Transverse colon (tissue), 4 donors: Measurements from ENCODE around the gene CNPY4. TPM values are rescaled to one million over a fixed set of nuclear protein-coding genes. Genes with fewer than 3 reads are reported as not detected.

ENCODE experiments used
- DNase-seq: peaks from one replicate; pipeline ENCODE4 v3.0.0-alpha.2; 2019
- H3K27ac ChIP-seq, 4 donors: fragments of 200-600 bp; sonication (generic); 2 replicates each; pipeline ENCODE4 v1.5.1; 2016 to 2018; ENCODE audit warnings: inconsistent platforms in 4 of 4
- H3K27me3 ChIP-seq: fragments of 200-600 bp; sonication (generic); 2 replicates; pipeline ENCODE4 v1.5.1; 2017; ENCODE audit warnings: inconsistent platforms
- H3K36me3 ChIP-seq, 4 donors: fragments of 200-600 bp; sonication (generic); 2 replicates each; pipeline ENCODE4 v1.5.1; 2017 to 2019; ENCODE audit warnings: inconsistent platforms in 4 of 4
- H3K4me1 ChIP-seq, 4 donors: fragments of 200-600 bp; sonication (generic); 2 replicates each; pipeline ENCODE4 v1.5.1; 2017 to 2020; ENCODE audit warnings: inconsistent platforms in 4 of 4
- H3K4me3 ChIP-seq, 4 donors: fragments of 200-600 bp; sonication (generic); 1 replicate in 1 of 4; 2 replicates in 3 of 4; pipeline versions ENCODE4 v1.5.1 to v1.6.1; 2017 to 2019; ENCODE audit warnings: inconsistent platforms in 4 of 4
- H3K9me3 ChIP-seq, 2 donors: fragments of 200-600 bp; sonication (generic); 2 replicates each; pipeline ENCODE4 v1.5.1; 2017 to 2019; ENCODE audit warnings: inconsistent platforms in 2 of 2
- EP300 ChIP-seq: sonication (generic); formaldehyde crosslinking; IDR thresholded peaks from one replicate; pipeline ENCODE4 v1.6.1; 2017; ENCODE audit warnings: antibody characterized with exemption, low read depth
- POLR2A ChIP-seq: fragments of 450-650 bp; IDR thresholded peaks from one replicate; pipeline ENCODE4 v1.6.1; 2016; ENCODE audit warnings: antibody characterized with exemption, mild to moderate bottlenecking, moderate library complexity
- POLR2AphosphoS5 ChIP-seq, 3 donors: sonication (generic); formaldehyde crosslinking; IDR thresholded peaks; one replicate each; pipeline ENCODE4 v1.6.1; 2016; ENCODE audit warnings: antibody characterized with exemption in 3 of 3
- WGBS, 2 donors: methylation state at CpG; one replicate each; pipeline ENCODE4 v1.1.5; 2018; ENCODE audit warnings: low coverage in 1 of 2; 5-methylcytosine and 5-hydroxymethylcytosine counted together
- in situ Hi-C, 4 donors: fragments of 200-750 bp; cut with MboI; loops; one replicate each; pipeline versions ENCODE4 v1.15.0 to v1.15.1; 2017; ENCODE audit warnings: low sequenced_read_pairs in 3 of 4, low pct_ligation_motif_present in 1 of 4, low pct_unique_long_range_greater_than_20kb in 1 of 4
- intact Hi-C: fragments of 100-400 bp; cut with DNase I; formaldehyde crosslinking; loops from one replicate; pipeline ENCODE4 v1.15.1; 2023; ENCODE audit warnings: low total_unique reads
- total RNA-seq, 4 donors: library from RNA; depleted of rRNA; stranded (reverse); fragments of >200 nt; gene quantifications; one replicate each; pipeline ENCODE4 v1.1.0, GENCODE V29; 2016
- TF ChIP-seq, protein P1 (sequence below), 5 experiments: fragments of 200-600 bp in 3 of 5; fragments of 450-650 bp in 2 of 5; sonication (generic) in 3 of 5; IDR thresholded peaks; 1 replicate in 2 of 5; 2 replicates in 3 of 5; pipeline ENCODE4 v1.5.1; 2016 to 2017; ENCODE audit warnings: antibody characterized with exemption in 5 of 5, inconsistent platforms in 3 of 5, mild to moderate bottlenecking in 2 of 5, moderate library complexity in 1 of 5

CNPY4 gene
- total RNA-seq, 4 donors from 2014 or later, result 4.9 to 9.4 (median 7.0) TPM

DNA sequence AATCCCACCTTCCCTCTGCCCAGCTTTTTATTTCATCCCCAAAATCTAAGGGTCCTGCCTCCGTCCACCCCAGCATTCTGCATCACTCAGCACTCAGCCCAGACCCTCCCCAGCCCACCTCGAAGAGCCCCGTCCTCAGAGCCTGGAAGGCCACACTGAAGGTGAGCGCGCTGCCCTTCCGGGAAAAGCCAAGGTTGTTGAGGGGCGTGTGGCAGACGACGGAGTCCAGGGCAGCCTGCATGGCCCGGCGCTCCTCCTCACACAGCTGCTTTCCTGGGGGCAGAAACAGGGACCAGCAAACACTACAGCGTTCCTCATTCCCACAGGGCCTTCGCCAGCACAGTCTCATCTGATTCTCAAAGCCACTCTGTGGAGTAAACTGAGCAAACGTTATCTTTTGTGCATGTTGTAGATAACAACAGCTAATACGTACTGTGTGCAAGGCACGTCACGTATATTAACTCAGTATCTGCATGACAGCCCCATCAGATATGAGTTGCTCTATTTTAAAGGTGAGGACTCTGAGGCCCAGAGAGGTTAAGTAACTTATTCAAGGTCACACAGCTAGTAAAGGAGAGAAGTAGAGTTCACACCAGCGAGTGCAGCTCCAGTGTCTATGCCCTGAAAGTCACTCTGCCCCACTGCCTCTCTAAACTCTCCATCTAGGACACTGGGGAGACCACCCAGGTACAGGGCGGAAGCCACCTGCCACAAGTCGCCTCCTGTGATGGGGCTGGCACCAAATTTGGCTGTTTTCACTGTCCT is 36.3 kb downstream of the CNPY4 start:
- peaks cover 0 to 6% (median 0%) of the 10 kb centered on the region in 4 donors for H3K36me3 ChIP-seq
- 86% methylated on average over 20 of the region's 20 CpGs; no CpG with 5 or more reads in 1 of the 2 donors for WGBS, 2 donors
- in situ Hi-C loops, result no loop called here
- H3K4me1 ChIP-seq, result peaks cover 24 to 79% (median 51%) of the 10 kb centered on the region in 4 donors
- H3K9me3 ChIP-seq, result no peaks in the 10 kb centered on the region
- H3K27me3 ChIP-seq, result no peaks in the 10 kb centered on the region
- intact Hi-C loops, result no loop called here
- no peak overlapping the region for H3K4me3 ChIP-seq
- no peak for DNase-seq
- TF ChIP-seq EP300, result no peak
- no peak for TF ChIP-seq POLR2AphosphoS5 (IDR thresholded peaks at IDR 0.05)
- TF ChIP-seq, protein P1, sequence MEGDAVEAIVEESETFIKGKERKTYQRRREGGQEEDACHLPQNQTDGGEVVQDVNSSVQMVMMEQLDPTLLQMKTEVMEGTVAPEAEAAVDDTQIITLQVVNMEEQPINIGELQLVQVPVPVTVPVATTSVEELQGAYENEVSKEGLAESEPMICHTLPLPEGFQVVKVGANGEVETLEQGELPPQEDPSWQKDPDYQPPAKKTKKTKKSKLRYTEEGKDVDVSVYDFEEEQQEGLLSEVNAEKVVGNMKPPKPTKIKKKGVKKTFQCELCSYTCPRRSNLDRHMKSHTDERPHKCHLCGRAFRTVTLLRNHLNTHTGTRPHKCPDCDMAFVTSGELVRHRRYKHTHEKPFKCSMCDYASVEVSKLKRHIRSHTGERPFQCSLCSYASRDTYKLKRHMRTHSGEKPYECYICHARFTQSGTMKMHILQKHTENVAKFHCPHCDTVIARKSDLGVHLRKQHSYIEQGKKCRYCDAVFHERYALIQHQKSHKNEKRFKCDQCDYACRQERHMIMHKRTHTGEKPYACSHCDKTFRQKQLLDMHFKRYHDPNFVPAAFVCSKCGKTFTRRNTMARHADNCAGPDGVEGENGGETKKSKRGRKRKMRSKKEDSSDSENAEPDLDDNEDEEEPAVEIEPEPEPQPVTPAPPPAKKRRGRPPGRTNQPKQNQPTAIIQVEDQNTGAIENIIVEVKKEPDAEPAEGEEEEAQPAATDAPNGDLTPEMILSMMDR (IDR thresholded peaks at IDR 0.05), result no peak
- TF ChIP-seq POLR2A, result no peak
- peak overlapping the region; percentile 89 to 91 (median 90) for H3K27ac ChIP-seq

DNA sequence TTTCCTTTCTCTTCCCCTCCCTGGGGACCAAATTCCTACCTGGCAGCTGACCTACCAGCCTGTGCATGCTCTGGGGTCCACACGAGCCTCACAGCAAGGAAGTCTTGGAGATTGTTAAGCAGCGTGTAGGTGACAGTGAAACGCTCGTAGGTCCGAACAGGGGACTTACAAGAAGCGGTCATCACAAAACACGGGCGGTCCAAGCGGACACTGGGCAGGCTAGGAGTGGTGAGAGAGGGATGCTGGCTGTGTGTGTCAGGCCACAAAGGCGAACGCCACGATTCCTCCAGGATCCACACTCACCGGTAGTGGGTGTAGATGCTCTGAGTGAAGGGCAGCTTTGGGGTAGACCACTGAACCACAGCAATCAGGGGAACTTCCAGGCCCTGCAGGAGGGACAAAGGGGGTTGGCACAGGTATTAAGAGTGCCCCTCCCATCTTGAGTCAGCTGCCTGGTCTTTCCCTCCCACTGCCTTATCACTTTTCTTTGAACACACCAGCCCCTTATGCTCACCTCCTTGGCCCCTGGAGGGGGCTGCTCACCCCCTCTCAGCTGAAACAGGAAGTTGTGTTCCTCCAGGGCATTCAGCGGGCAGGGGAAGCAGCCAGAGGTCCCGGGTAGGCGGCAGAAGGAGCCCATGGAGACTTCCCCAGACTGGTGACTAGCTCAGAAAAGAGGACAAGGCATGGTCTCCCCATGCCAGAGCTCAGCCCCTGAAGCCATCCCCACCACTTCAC is 37.1 kb downstream of the CNPY4 start:
- intact Hi-C loops, result no loop called here
- Histone ChIP-seq H3K4me1 (peaks cover 24 to 71% (median 51%) of the 10 kb centered on the region in 4 donors), H3K27me3 (no peaks in the 10 kb centered on the region), H3K27ac (peak overlapping the region; percentile 89 to 91 (median 90)), H3K4me3 (no peak overlapping the region), H3K9me3 (no peaks in the 10 kb centered on the region), H3K36me3 (peaks cover 0 to 6% (median 0%) of the 10 kb centered on the region in 4 donors)
- whole genome bisulfite sequencing, 2 donors, result 80 to 92% methylated on average over 12 to 16 of the region's 16 CpGs
- TF ChIP-seq EP300, result no peak
- TF ChIP-seq POLR2AphosphoS5 (IDR thresholded peaks at IDR 0.05), result no peak
- no peak for TF ChIP-seq POLR2A
- in situ Hi-C loops, result no loop called here
- DNase-seq, result no peak

DNA sequence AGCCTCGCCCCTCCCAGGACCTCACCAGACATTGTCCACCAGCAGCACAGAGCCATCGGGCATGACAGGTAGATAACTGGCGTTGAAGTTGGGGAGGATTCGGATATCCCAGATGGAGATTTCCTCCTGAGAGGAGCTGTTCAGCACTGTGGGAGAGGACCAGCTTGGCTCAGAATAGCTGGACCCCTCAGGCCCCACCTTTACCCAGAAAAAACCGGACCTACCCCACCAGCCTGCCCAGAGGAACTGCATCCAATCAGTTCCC is 37.6 kb downstream of the CNPY4 start:
- H3K4me3 ChIP-seq, result peak overlapping the region in 1 of 4 donors; percentile 92
- DNase-seq, result no peak
- 71% methylated on average over 4 of the region's 5 CpGs; no CpG with 5 or more reads in 1 of the 2 donors for WGBS, 2 donors
- H3K27ac ChIP-seq, result peak overlapping the region; percentile 79 to 91 (median 90)
- H3K4me1 ChIP-seq, result peaks cover 24 to 66% (median 51%) of the 10 kb centered on the region in 4 donors
- in situ Hi-C loops, result no loop called here
- H3K36me3 ChIP-seq, result peaks cover 0 to 6% (median 0%) of the 10 kb centered on the region in 4 donors
- H3K27me3 ChIP-seq, result no peaks in the 10 kb centered on the region
- H3K9me3 ChIP-seq, result no peaks in the 10 kb centered on the region
- intact Hi-C loops, result no loop called here
- TF ChIP-seq EP300, result no peak
- TF ChIP-seq, protein P1 (IDR thresholded peaks at IDR 0.05), result no peak

DNA sequence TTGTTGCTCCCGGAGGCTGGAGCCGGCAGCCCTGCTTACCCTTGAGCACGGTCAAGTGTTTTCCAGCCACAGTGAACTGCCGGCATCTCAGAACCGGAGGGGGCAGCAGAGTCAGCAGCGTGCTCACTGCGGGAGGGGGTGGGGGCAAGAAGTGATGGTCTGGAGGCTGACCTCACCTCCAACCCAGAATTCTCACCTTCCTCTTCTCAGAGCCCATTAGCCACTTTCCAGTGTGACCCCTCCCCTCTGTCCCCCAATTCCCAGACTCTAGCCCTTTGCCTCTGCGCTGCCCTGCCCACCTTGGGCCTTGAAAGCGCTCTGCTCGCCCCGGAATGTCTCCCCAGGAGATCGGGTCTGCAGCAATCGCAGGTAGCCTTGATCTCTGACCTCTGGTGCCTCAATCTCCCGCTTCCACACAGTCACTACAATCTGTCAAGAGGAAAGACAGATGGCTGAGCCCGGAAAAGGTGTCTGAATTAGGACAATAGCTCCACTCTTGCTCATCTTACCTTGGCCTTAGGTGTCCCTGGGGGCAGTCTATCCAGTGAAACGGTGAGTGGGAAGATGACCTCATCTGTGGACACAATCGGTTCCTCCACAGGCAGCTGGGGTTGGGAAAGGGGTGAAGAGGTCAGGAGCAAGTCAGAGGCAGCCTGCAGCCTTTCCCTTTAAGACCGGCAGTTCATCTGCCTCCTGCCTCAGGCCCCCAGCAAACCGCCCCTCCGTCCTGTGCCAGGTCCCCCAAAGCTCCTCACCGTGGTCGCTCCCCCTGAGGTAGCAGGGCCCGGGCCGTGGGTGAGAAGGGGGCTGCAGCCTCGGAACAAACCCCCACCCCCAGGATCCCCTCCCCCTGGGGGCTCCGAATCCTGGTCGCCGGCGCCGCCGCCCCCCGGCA is 38.1 kb downstream of the CNPY4 start:
- WGBS, 2 donors, result 39 to 59% methylated on average over 5 to 17 of the region's 32 CpGs
- Histone ChIP-seq H3K4me1 (peaks cover 24 to 62% (median 51%) of the 10 kb centered on the region in 4 donors), H3K36me3 (peaks cover 0 to 6% (median 0%) of the 10 kb centered on the region in 4 donors), H3K27ac (peak overlapping the region; percentile 79 to 91 (median 90)), H3K27me3 (no peaks in the 10 kb centered on the region), H3K9me3 (no peaks in the 10 kb centered on the region), H3K4me3 (peak overlapping the region; percentile 36 to 92 (median 74))
- in situ Hi-C loops (no loop called here), intact Hi-C loops (loop anchor here (1.0 kb wide), 1 partner anchor 45 kb away; no protein-coding TSS in a partner anchor)
- peak; percentile 58 for DNase-seq
- TF ChIP-seq, protein P1 (IDR thresholded peaks at IDR 0.05), result peak in 2 of 5 experiments; percentile 4 to 9
- no peak for TF ChIP-seq EP300
